Measurements from ENCODE around the gene LIG3. TPM values are rescaled to one million over a fixed set of nuclear protein-coding genes. Genes with fewer than 3 reads are reported as not detected.

The LIG3 gene
- total RNA-seq, 4 donors from 2014 or later, result 25.0 to 36.3 (median 29.9) TPM

GRCh38 chr17:35010093-35010492 is 29.8 kb downstream of the LIG3 start:
- Histone ChIP-seq H3K36me3 (peaks cover 0 to 86% of the 10 kb centered on the region in 2 donors), H3K9me3 (no peaks in the 10 kb centered on the region), H3K27ac (no peak overlapping the region), H3K27me3 (no peaks in the 10 kb centered on the region), H3K4me1 (no peaks in the 10 kb centered on the region), H3K4me3 (no peak overlapping the region)
- TF ChIP-seq POLR2A (IDR thresholded peaks at IDR 0.05), result no peak
- no peak for TF ChIP-seq EP300 (IDR thresholded peaks at IDR 0.05)
- no peak for ATAC-seq
- 55 to 75% methylated on average over 2 of the region's 3 CpGs for WGBS, 2 donors (ENCODE audit: low coverage in 1 of 2)

- H3K27me3 ChIP-seq, result no peaks in the 10 kb centered on the region
- no peak for ATAC-seq
- no peaks in the 10 kb centered on the region for H3K9me3 ChIP-seq
- peaks cover 2 to 86% of the 10 kb centered on the region in 2 donors for H3K36me3 ChIP-seq
- no peaks in the 10 kb centered on the region for H3K4me1 ChIP-seq
- no peak overlapping the region for H3K4me3 ChIP-seq
- H3K27ac ChIP-seq, result peak overlapping the region in 1 of 4 donors; percentile 14
- no peak for TF ChIP-seq POLR2A (IDR thresholded peaks at IDR 0.05)
- no peak for TF ChIP-seq EP300 (IDR thresholded peaks at IDR 0.05)
- no peak for TF ChIP-seq POLR2AphosphoS5 (IDR thresholded peaks at IDR 0.05)
- TF ChIP-seq CTCF (IDR thresholded peaks at IDR 0.05), result no peak
- WGBS, 2 donors (ENCODE audit: low coverage in 1 of 2), result 49% methylated on average over 3 of the region's 5 CpGs; no CpG with 5 or more reads in 1 of the 2 donors
Measured at GRCh38 chr17:35011671-35012216, 31.4 kb downstream of the LIG3 start.

GRCh38 chr17:35016369-35016768 is 36.1 kb downstream of the LIG3 start:
- Histone ChIP-seq H3K9me3 (no peaks in the 10 kb centered on the region), H3K27ac (no peak overlapping the region), H3K4me1 (peaks cover 0 to 4% (median 0%) of the 10 kb centered on the region in 3 donors), H3K36me3 (peaks cover 2 to 83% of the 10 kb centered on the region in 2 donors), H3K4me3 (no peak overlapping the region), H3K27me3 (no peaks in the 10 kb centered on the region)
- TF ChIP-seq POLR2AphosphoS5 (IDR thresholded peaks at IDR 0.05) (no peak), CTCF (IDR thresholded peaks at IDR 0.05) (no peak), POLR2A (IDR thresholded peaks at IDR 0.05) (no peak)
- no peak for ATAC-seq
- WGBS, 2 donors (ENCODE audit: low coverage in 1 of 2), result 80% methylated on average over 1 of the region's 4 CpGs; no CpG with 5 or more reads in 1 of the 2 donors

- no peak overlapping the region for H3K4me3 ChIP-seq
- WGBS, 2 donors (ENCODE audit: low coverage in 1 of 2), result 98 to 100% methylated on average over 4 of the region's 4 CpGs
- no peak overlapping the region for H3K27ac ChIP-seq
- no peaks in the 10 kb centered on the region for H3K9me3 ChIP-seq
- no peak for ATAC-seq
- H3K4me1 ChIP-seq, result peaks cover 0 to 10% (median 2%) of the 10 kb centered on the region in 3 donors
- TF ChIP-seq CTCF (IDR thresholded peaks at IDR 0.05), result no peak
- TF ChIP-seq POLR2AphosphoS5 (IDR thresholded peaks at IDR 0.05), result no peak
- TF ChIP-seq EP300 (IDR thresholded peaks at IDR 0.05), result no peak
- no peak for TF ChIP-seq POLR2A (IDR thresholded peaks at IDR 0.05)
- H3K36me3 ChIP-seq, result peaks cover 2 to 77% of the 10 kb centered on the region in 2 donors
- no peaks in the 10 kb centered on the region for H3K27me3 ChIP-seq
Measured at GRCh38 chr17:35017021-35017420, 36.7 kb downstream of the LIG3 start.

- H3K27me3 ChIP-seq, result no peaks in the 10 kb centered on the region
- no peak overlapping the region for H3K4me3 ChIP-seq
- TF ChIP-seq EP300 (IDR thresholded peaks at IDR 0.05), result no peak
- TF ChIP-seq POLR2AphosphoS5 (IDR thresholded peaks at IDR 0.05), result no peak
- TF ChIP-seq POLR2A (IDR thresholded peaks at IDR 0.05), result no peak
- no peak for TF ChIP-seq CTCF (IDR thresholded peaks at IDR 0.05)
- WGBS, 2 donors (ENCODE audit: low coverage in 1 of 2), result 79 to 100% methylated on average over 1 to 2 of the region's 2 CpGs
- H3K4me1 ChIP-seq, result peaks cover 0 to 27% (median 11%) of the 10 kb centered on the region in 3 donors
- H3K9me3 ChIP-seq, result no peaks in the 10 kb centered on the region
- no peak overlapping the region for H3K27ac ChIP-seq
- ATAC-seq, result no peak
- H3K36me3 ChIP-seq, result peaks cover 2 to 67% of the 10 kb centered on the region in 2 donors
Measured at GRCh38 chr17:35018814-35019213, 38.5 kb downstream of the LIG3 start.

Data from gastroesophageal sphincter (tissue), 4 donors.